Glutamatergic neuron (in vitro differentiated cells): ENCODE data around the gene RNF26. TPM values are rescaled to one million over a fixed set of nuclear protein-coding genes. Genes with fewer than 3 reads are reported as not detected.
A peak's percentile ranks its signal among the peaks of the same experiment; 100 is the strongest.

Source experiments
- DNase-seq: peaks from one replicate; pipeline ENCODE4 v3.0.0; 2022
- H3K27ac Mint-ChIP-seq: one replicate; pipeline ENCODE4 v1.8.0; 2020; ENCODE audit warnings: mild to moderate bottlenecking, mixed read lengths, inconsistent platforms; ENCODE audit not compliant: unreplicated experiment
- H3K27me3 Mint-ChIP-seq: one replicate; pipeline ENCODE4 v1.8.0; 2020; ENCODE audit warnings: mild to moderate bottlenecking, moderate library complexity, mixed read lengths, inconsistent platforms; ENCODE audit not compliant: unreplicated experiment
- H3K36me3 Mint-ChIP-seq: one replicate; pipeline ENCODE4 v1.8.0; 2020; ENCODE audit warnings: mild to moderate bottlenecking, mixed read lengths, inconsistent platforms; ENCODE audit not compliant: unreplicated experiment
- H3K4me1 Mint-ChIP-seq: one replicate; pipeline ENCODE4 v1.8.0; 2020; ENCODE audit warnings: mild to moderate bottlenecking, low read depth, mixed read lengths, inconsistent platforms; ENCODE audit not compliant: unreplicated experiment
- H3K4me3 Mint-ChIP-seq: one replicate; pipeline ENCODE4 v1.8.0; 2020; ENCODE audit warnings: mild to moderate bottlenecking, mixed read lengths, inconsistent platforms; ENCODE audit not compliant: unreplicated experiment
- H3K9me3 Mint-ChIP-seq: one replicate; pipeline ENCODE4 v1.8.0; 2020; ENCODE audit warnings: mild to moderate bottlenecking, moderate library complexity, mixed read lengths, inconsistent platforms; ENCODE audit not compliant: unreplicated experiment
- CTCF ChIP-seq: fragments of 200-600 bp; sonication (generic); IDR thresholded peaks from one replicate; pipeline ENCODE4 v1.5.0; 2021; ENCODE audit not compliant: partially characterized antibody, unreplicated experiment
- total RNA-seq: library from RNA; stranded (reverse); fragmentation: NEBNext Ultra II Directional; extraction: Animal tissue kit (Norgen Biotek cat#: 25700); gene quantifications from one replicate; pipeline ENCODE4 v1.2.1, GENCODE V29; 2021; ENCODE audit not compliant: unreplicated experiment

RNF26 gene
- total RNA-seq, 1 donor from 2014 or later, result 20.6 TPM

GRCh38 chr11:119361056-119361787 is 26.9 kb downstream of the RNF26 start:
- H3K9me3 Mint-ChIP-seq, result peaks cover 13% of the 10 kb centered on the region
- peaks cover 24% of the 10 kb centered on the region for H3K4me1 Mint-ChIP-seq
- H3K27ac Mint-ChIP-seq, result peak overlapping the region; percentile 82
- peaks cover 14% of the 10 kb centered on the region for H3K27me3 Mint-ChIP-seq
- DNase-seq, result no peak
- H3K36me3 Mint-ChIP-seq, result peaks cover 5% of the 10 kb centered on the region
- H3K4me3 Mint-ChIP-seq, result peak overlapping the region; percentile 77
- TF ChIP-seq CTCF, result no peak

GRCh38 chr11:119361941-119362725 is 27.8 kb downstream of the RNF26 start:
- peaks cover 5% of the 10 kb centered on the region for H3K36me3 Mint-ChIP-seq
- TF ChIP-seq CTCF, result no peak
- peaks cover 14% of the 10 kb centered on the region for H3K27me3 Mint-ChIP-seq
- peak overlapping the region; percentile 82 for H3K27ac Mint-ChIP-seq
- no peak for DNase-seq
- peaks cover 13% of the 10 kb centered on the region for H3K9me3 Mint-ChIP-seq
- peak overlapping the region; percentile 77 for H3K4me3 Mint-ChIP-seq
- H3K4me1 Mint-ChIP-seq, result peaks cover 24% of the 10 kb centered on the region

GRCh38 chr11:119362741-119363080 is 28.4 kb downstream of the RNF26 start:
- Mint-ChIP-seq H3K9me3 (peaks cover 12% of the 10 kb centered on the region), H3K4me3 (peak overlapping the region; percentile 77), H3K27ac (no peak overlapping the region), H3K36me3 (peaks cover 5% of the 10 kb centered on the region), H3K27me3 (peaks cover 10% of the 10 kb centered on the region), H3K4me1 (peaks cover 23% of the 10 kb centered on the region)
- no peak for DNase-seq
- no peak for TF ChIP-seq CTCF

- peaks cover 11% of the 10 kb centered on the region for H3K9me3 Mint-ChIP-seq
- peaks cover 10% of the 10 kb centered on the region for H3K27me3 Mint-ChIP-seq
- no peak overlapping the region for H3K27ac Mint-ChIP-seq
- peak overlapping the region; percentile 25 for H3K4me3 Mint-ChIP-seq
- no peak for TF ChIP-seq CTCF
- H3K36me3 Mint-ChIP-seq, result peaks cover 5% of the 10 kb centered on the region
- peaks cover 27% of the 10 kb centered on the region for H3K4me1 Mint-ChIP-seq
- no peak for DNase-seq
These were observed 28.9 kb downstream of the RNF26 start for GRCh38 chr11:119363081-119363850.
